Ovary (tissue), 3 donors: ENCODE measurements around the gene CPNE4.

Experiments used
- EP300 ChIP-seq: sonication (generic); formaldehyde crosslinking; IDR thresholded peaks from one replicate; pipeline ENCODE4 v1.6.1; 2017; ENCODE audit warnings: antibody characterized with exemption
- POLR2A ChIP-seq: fragments of 450-650 bp; IDR thresholded peaks from one replicate; pipeline ENCODE4 v1.6.1; 2017; ENCODE audit warnings: antibody characterized with exemption, mild to moderate bottlenecking, moderate library complexity
- TF ChIP-seq, protein P1 (sequence below), 3 donors: fragments of 450-650 bp in 2 of 3; fragments of 200-600 bp in 1 of 3; IDR thresholded peaks; one replicate each; pipeline versions ENCODE4 v1.5.1 to v1.8.0; 2016 to 2022; ENCODE audit warnings: antibody characterized with exemption in 3 of 3, mild to moderate bottlenecking in 1 of 3
- donor health status: DM: no; HTN: no; CAD: no.

DNA sequence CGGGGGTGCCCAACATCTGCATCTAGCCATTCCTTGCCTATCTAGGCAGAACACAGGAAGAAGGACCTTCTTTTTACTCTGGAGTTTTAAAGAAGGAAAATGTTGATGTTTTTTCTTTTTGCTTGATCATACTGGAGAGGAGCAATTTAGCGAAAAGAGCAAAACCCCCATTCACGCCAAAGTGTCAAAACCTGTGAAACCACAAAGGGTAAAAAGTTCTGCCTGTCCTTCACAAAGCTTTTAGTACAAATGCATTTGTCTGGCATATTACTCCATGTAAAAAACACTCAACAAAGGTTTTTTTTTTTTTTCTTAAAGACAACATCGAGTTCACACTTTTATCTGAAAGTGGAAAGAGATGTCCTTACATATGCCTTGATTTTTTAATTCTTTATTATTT lies 317.9 kb downstream of the CPNE4 start:
- TF ChIP-seq, protein P1, sequence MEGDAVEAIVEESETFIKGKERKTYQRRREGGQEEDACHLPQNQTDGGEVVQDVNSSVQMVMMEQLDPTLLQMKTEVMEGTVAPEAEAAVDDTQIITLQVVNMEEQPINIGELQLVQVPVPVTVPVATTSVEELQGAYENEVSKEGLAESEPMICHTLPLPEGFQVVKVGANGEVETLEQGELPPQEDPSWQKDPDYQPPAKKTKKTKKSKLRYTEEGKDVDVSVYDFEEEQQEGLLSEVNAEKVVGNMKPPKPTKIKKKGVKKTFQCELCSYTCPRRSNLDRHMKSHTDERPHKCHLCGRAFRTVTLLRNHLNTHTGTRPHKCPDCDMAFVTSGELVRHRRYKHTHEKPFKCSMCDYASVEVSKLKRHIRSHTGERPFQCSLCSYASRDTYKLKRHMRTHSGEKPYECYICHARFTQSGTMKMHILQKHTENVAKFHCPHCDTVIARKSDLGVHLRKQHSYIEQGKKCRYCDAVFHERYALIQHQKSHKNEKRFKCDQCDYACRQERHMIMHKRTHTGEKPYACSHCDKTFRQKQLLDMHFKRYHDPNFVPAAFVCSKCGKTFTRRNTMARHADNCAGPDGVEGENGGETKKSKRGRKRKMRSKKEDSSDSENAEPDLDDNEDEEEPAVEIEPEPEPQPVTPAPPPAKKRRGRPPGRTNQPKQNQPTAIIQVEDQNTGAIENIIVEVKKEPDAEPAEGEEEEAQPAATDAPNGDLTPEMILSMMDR (IDR thresholded peaks at IDR 0.05), result no peak
- TF ChIP-seq EP300 (no peak), POLR2A (no peak)
